Naive thymus-derived CD4-positive, alpha-beta T cell (primary cell): ENCODE data around the gene PTPRN2. TPM values are rescaled to one million over a fixed set of nuclear protein-coding genes. Genes with fewer than 3 reads are reported as not detected.

Experiments
- ATAC-seq: fragments of 150-1000 bp; cut with Tn5 transposase; 2 replicates; pipeline ENCODE4 v1.10.0; 2021; ENCODE audit warnings: mild to moderate bottlenecking, moderate library complexity
- CTCF ChIA-PET: fragments of 350-600 bp; sonication (Branson Sonifier 250); formaldehyde crosslinking; loops from one replicate; lab custom pipeline; 2021; ENCODE audit warnings: antibody characterized with exemption; lab: Charles Lee
- POLR2A ChIA-PET: fragments of 350-600 bp; sonication (Branson Sonifier 250); formaldehyde crosslinking; loops from one replicate; lab custom pipeline; 2021; ENCODE audit warnings: antibody characterized with exemption, inconsistent platforms; lab: Charles Lee
- DNase-seq, 9 donors: peaks; one replicate each; pipeline versions ENCODE4 v3.0.0 to v3.0.0-alpha.2; 2020 to 2022; ENCODE audit warnings: mixed read lengths in 1 of 9
- H3K27ac ChIP-seq: one replicate; pipeline ENCODE4 v1.7.0; 2013; ENCODE audit warnings: mild to moderate bottlenecking, low read depth, low read length, moderate library complexity
- H3K27me3 ChIP-seq, 2 donors: one replicate each; pipeline ENCODE4 v1.7.0; 2013; ENCODE audit warnings: low read length in 2 of 2, mild to moderate bottlenecking in 2 of 2, moderate library complexity in 2 of 2; ENCODE audit not compliant: control insufficient read depth in 2 of 2, insufficient read depth in 2 of 2
- H3K36me3 ChIP-seq, 3 experiments: 1 replicate in 2 of 3; 2 replicates in 1 of 3; pipeline ENCODE4 v1.7.0; 2013; ENCODE audit warnings: low read length in 3 of 3, mild to moderate bottlenecking in 3 of 3, moderate library complexity in 1 of 3; ENCODE audit not compliant: insufficient read depth in 3 of 3, control insufficient read depth in 2 of 3
- H3K4me1 ChIP-seq, 2 donors: one replicate each; pipeline ENCODE4 v1.7.0; 2013; ENCODE audit warnings: low read length in 2 of 2, mild to moderate bottlenecking in 2 of 2, moderate library complexity in 1 of 2; ENCODE audit not compliant: control insufficient read depth in 2 of 2, insufficient read depth in 2 of 2
- H3K4me3 ChIP-seq: 2 replicates; pipeline ENCODE4 v1.7.0; 2013; ENCODE audit warnings: mild to moderate bottlenecking, low read length
- H3K9me3 ChIP-seq, 3 experiments: 1 replicate in 2 of 3; 2 replicates in 1 of 3; pipeline ENCODE4 v1.7.0; 2013; ENCODE audit warnings: low read length in 3 of 3; ENCODE audit not compliant: control insufficient read depth in 2 of 3
- H3K27ac Mint-ChIP-seq, 9 donors: one replicate each; pipeline ENCODE4 v1.8.0; 2020 to 2022; ENCODE audit warnings: mixed read lengths in 9 of 9, mild to moderate bottlenecking in 8 of 9, moderate library complexity in 5 of 9, inconsistent platforms in 2 of 9
- H3K27me3 Mint-ChIP-seq, 5 donors: one replicate each; pipeline ENCODE4 v1.8.0; 2021 to 2022; ENCODE audit warnings: mixed read lengths in 5 of 5, mild to moderate bottlenecking in 1 of 5
- H3K36me3 Mint-ChIP-seq, 5 donors: one replicate each; pipeline ENCODE4 v1.8.0; 2020 to 2022; ENCODE audit warnings: mixed read lengths in 5 of 5, mild to moderate bottlenecking in 3 of 5, inconsistent platforms in 1 of 5
- H3K4me1 Mint-ChIP-seq, 7 donors: one replicate each; pipeline ENCODE4 v1.8.0; 2020 to 2022; ENCODE audit warnings: mixed read lengths in 7 of 7, mild to moderate bottlenecking in 3 of 7, inconsistent platforms in 1 of 7
- H3K4me3 Mint-ChIP-seq, 10 donors: one replicate each; pipeline ENCODE4 v1.8.0; 2020 to 2022; ENCODE audit warnings: mild to moderate bottlenecking in 10 of 10, mixed read lengths in 10 of 10, moderate library complexity in 6 of 10, inconsistent platforms in 2 of 10
- H3K9me3 Mint-ChIP-seq, 11 donors: one replicate each; pipeline ENCODE4 v1.8.0; 2020 to 2022; ENCODE audit warnings: mixed read lengths in 11 of 11, mild to moderate bottlenecking in 4 of 11, inconsistent platforms in 1 of 11, moderate library complexity in 1 of 11
- intact Hi-C, 2 donors: fragments of 100-400 bp; cut with micrococcal nuclease; formaldehyde crosslinking; loops; one replicate each; pipeline ENCODE4 v1.15.1; 2023
- polyA plus RNA-seq, 2 donors: library from polyadenylated mRNA; unstranded; fragments of 300-500 nt; fragmentation: Illumina TruSeq; gene quantifications; one replicate each; pipeline ENCODE4 v1.2.3, GENCODE V29; 2021
- total RNA-seq, 6 experiments: library from RNA in 5 of 6; stranded (reverse) in 5 of 6; gene quantifications; 1 replicate in 5 of 6; 2 replicates in 1 of 6; pipeline ENCODE4 v1.2.3 and lab custom pipeline; 2021 to 2026

Gene PTPRN2
- total and polyA plus RNA-seq, 7 experiments from 2014 or later, result 0.58 to 2.3 (median 1.4) TPM

- no peaks in the 10 kb centered on the region for H3K9me3 ChIP-seq
- H3K36me3 ChIP-seq, result no peaks in the 10 kb centered on the region
- CTCF ChIA-PET, result no interaction called here
- peaks cover 0 to 23% (median 12%) of the 10 kb centered on the region in 11 donors for H3K9me3 Mint-ChIP-seq
- peaks cover 0 to 28% (median 10%) of the 10 kb centered on the region in 5 donors for H3K27me3 Mint-ChIP-seq
- no peak for ATAC-seq
- H3K4me3 Mint-ChIP-seq, result no peak overlapping the region
- H3K36me3 Mint-ChIP-seq, result peaks cover 0 to 13% (median 3%) of the 10 kb centered on the region in 5 donors
- H3K27ac ChIP-seq, result no peak overlapping the region
- POLR2A ChIA-PET, result no interaction called here
- no peak for DNase-seq
- no peak overlapping the region for H3K4me3 ChIP-seq
- H3K4me1 Mint-ChIP-seq, result peaks cover 0 to 7% (median 0%) of the 10 kb centered on the region in 7 donors
- no peaks in the 10 kb centered on the region for H3K27me3 ChIP-seq
- H3K4me1 ChIP-seq, result no peaks in the 10 kb centered on the region
- no peak overlapping the region for H3K27ac Mint-ChIP-seq
- intact Hi-C loops, result no loop called here
These were observed 558.1 kb downstream of the PTPRN2 start for GRCh38 chr7:158029509-158029908.

- H3K27ac Mint-ChIP-seq, result no peak overlapping the region
- ATAC-seq (no peak), DNase-seq (no peak)
- no peaks in the 10 kb centered on the region for H3K9me3 ChIP-seq
- POLR2A ChIA-PET, result no interaction called here
- no peak overlapping the region for H3K27ac ChIP-seq
- H3K4me3 Mint-ChIP-seq, result no peak overlapping the region
- no peaks in the 10 kb centered on the region for H3K36me3 ChIP-seq
- peaks cover 0 to 18% (median 7%) of the 10 kb centered on the region in 11 donors for H3K9me3 Mint-ChIP-seq
- H3K27me3 ChIP-seq, result no peaks in the 10 kb centered on the region
- H3K4me1 ChIP-seq, result no peaks in the 10 kb centered on the region
- CTCF ChIA-PET, result no interaction called here
- peaks cover 0 to 7% (median 0%) of the 10 kb centered on the region in 7 donors for H3K4me1 Mint-ChIP-seq
- H3K4me3 ChIP-seq, result no peak overlapping the region
- peaks cover 0 to 26% (median 10%) of the 10 kb centered on the region in 5 donors for H3K27me3 Mint-ChIP-seq
- intact Hi-C loops, result no loop called here
- H3K36me3 Mint-ChIP-seq, result peaks cover 0 to 9% (median 3%) of the 10 kb centered on the region in 5 donors
These were observed 558.7 kb downstream of the PTPRN2 start for GRCh38 chr7:158028971-158029370.

- no peak for DNase-seq
- H3K36me3 Mint-ChIP-seq, result peaks cover 0 to 9% (median 3%) of the 10 kb centered on the region in 5 donors
These were observed 559.2 kb downstream of the PTPRN2 start for GRCh38 chr7:158028290-158028941.

GRCh38 chr7:158027646-158028045 is 560.0 kb downstream of the PTPRN2 start:
- H3K27me3 ChIP-seq, result no peaks in the 10 kb centered on the region
- intact Hi-C loops, result no loop called here
- peaks cover 0 to 7% (median 0%) of the 10 kb centered on the region in 7 donors for H3K4me1 Mint-ChIP-seq

More at GRCh38 chr7:158028290-158028941, 559.2 kb downstream of the PTPRN2 start:
- Mint-ChIP-seq H3K9me3 (peaks cover 0 to 12% (median 5%) of the 10 kb centered on the region in 11 donors), H3K4me1 (peaks cover 0 to 7% (median 0%) of the 10 kb centered on the region in 7 donors), H3K27me3 (peaks cover 0 to 26% (median 10%) of the 10 kb centered on the region in 5 donors), H3K4me3 (no peak overlapping the region), H3K27ac (no peak overlapping the region)
- no peak overlapping the region for H3K4me3 ChIP-seq
- H3K36me3 ChIP-seq, result no peaks in the 10 kb centered on the region
- H3K4me1 ChIP-seq, result no peaks in the 10 kb centered on the region
- intact Hi-C loops, result no loop called here
- ChIA-PET CTCF (no interaction called here), POLR2A (no interaction called here)
- no peak overlapping the region for H3K27ac ChIP-seq
- no peaks in the 10 kb centered on the region for H3K9me3 ChIP-seq
- H3K27me3 ChIP-seq, result no peaks in the 10 kb centered on the region
- no peak for ATAC-seq

GRCh38 chr7:158026636-158027265 is 560.9 kb downstream of the PTPRN2 start:
- DNase-seq (no peak), ATAC-seq (no peak)
- H3K4me1 ChIP-seq, result no peaks in the 10 kb centered on the region
- Mint-ChIP-seq H3K27ac (no peak overlapping the region), H3K9me3 (peaks cover 0 to 1% (median 0%) of the 10 kb centered on the region in 11 donors), H3K27me3 (peaks cover 0 to 12% (median 4%) of the 10 kb centered on the region in 5 donors), H3K4me1 (peaks cover 0 to 7% (median 0%) of the 10 kb centered on the region in 7 donors), H3K4me3 (no peak overlapping the region), H3K36me3 (no peaks in the 10 kb centered on the region)
- H3K4me3 ChIP-seq, result no peak overlapping the region
- no peaks in the 10 kb centered on the region for H3K9me3 ChIP-seq
- ChIA-PET POLR2A (no interaction called here), CTCF (no interaction called here)
- intact Hi-C loops, result no loop called here
- no peaks in the 10 kb centered on the region for H3K36me3 ChIP-seq
- H3K27me3 ChIP-seq, result no peaks in the 10 kb centered on the region
- H3K27ac ChIP-seq, result no peak overlapping the region

More at GRCh38 chr7:158027646-158028045, 560.0 kb downstream of the PTPRN2 start:
- DNase-seq (no peak), ATAC-seq (no peak)
- H3K36me3 Mint-ChIP-seq, result peaks cover 0 to 4% (median 0%) of the 10 kb centered on the region in 5 donors
- no peaks in the 10 kb centered on the region for H3K9me3 ChIP-seq
- H3K4me1 ChIP-seq, result no peaks in the 10 kb centered on the region
- H3K36me3 ChIP-seq, result no peaks in the 10 kb centered on the region
- H3K27me3 Mint-ChIP-seq, result peaks cover 0 to 18% (median 4%) of the 10 kb centered on the region in 5 donors
- peaks cover 0 to 5% (median 1%) of the 10 kb centered on the region in 11 donors for H3K9me3 Mint-ChIP-seq
- no peak overlapping the region for H3K4me3 Mint-ChIP-seq
- ChIA-PET POLR2A (no interaction called here), CTCF (no interaction called here)
- no peak overlapping the region for H3K27ac ChIP-seq
- H3K4me3 ChIP-seq, result no peak overlapping the region
- H3K27ac Mint-ChIP-seq, result no peak overlapping the region

- Mint-ChIP-seq H3K36me3 (no peaks in the 10 kb centered on the region), H3K4me1 (no peaks in the 10 kb centered on the region), H3K4me3 (no peak overlapping the region), H3K9me3 (peaks cover 0 to 1% (median 0%) of the 10 kb centered on the region in 11 donors), H3K27ac (peak overlapping the region in 2 of 9 donors; percentile 33 to 82), H3K27me3 (peaks cover 0 to 6% (median 0%) of the 10 kb centered on the region in 5 donors)
- DNase-seq, result no peak
- Histone ChIP-seq H3K4me1 (no peaks in the 10 kb centered on the region), H3K27ac (no peak overlapping the region), H3K36me3 (no peaks in the 10 kb centered on the region), H3K27me3 (no peaks in the 10 kb centered on the region), H3K4me3 (no peak overlapping the region), H3K9me3 (no peaks in the 10 kb centered on the region)
- ATAC-seq, result no peak
- CTCF ChIA-PET, result no interaction called here
- POLR2A ChIA-PET, result no interaction called here
- intact Hi-C loops, result no loop called here
These were observed 561.7 kb downstream of the PTPRN2 start for GRCh38 chr7:158025686-158026600.
